ENCODE results near the gene RP2.

The RP2 gene

GRCh38 chrX:46841346-46841745, 4.5 kb downstream of the RP2 start:
- no peak for DNase-seq (ENCODE audit: low read depth in 2 of 2)

GRCh38 chrX:46844913-46845312, 8.1 kb downstream of the RP2 start:
- no peak for DNase-seq (ENCODE audit: low read depth in 2 of 2)

- DNase-seq (ENCODE audit: low read depth in 2 of 2), result no peak
These were observed 13.1 kb downstream of the RP2 start for GRCh38 chrX:46849933-46850332.

GRCh38 chrX:46850771-46851170, 13.9 kb downstream of the RP2 start:
- DNase-seq (ENCODE audit: low read depth in 2 of 2), result no peak

- no peak for DNase-seq (ENCODE audit: low read depth in 2 of 2)
These were observed 19.6 kb downstream of the RP2 start for GRCh38 chrX:46856483-46856882.

- DNase-seq (ENCODE audit: low read depth in 2 of 2), result no peak
These were observed 23.7 kb downstream of the RP2 start for GRCh38 chrX:46860557-46860956.

- DNase-seq (ENCODE audit: low read depth in 2 of 2), result no peak
These were observed 26.2 kb downstream of the RP2 start for GRCh38 chrX:46863072-46863471.

- DNase-seq (ENCODE audit: low read depth in 2 of 2), result no peak
These were observed 27.8 kb downstream of the RP2 start for GRCh38 chrX:46864606-46865005.

GRCh38 chrX:46865281-46865680, 28.4 kb downstream of the RP2 start:
- no peak for DNase-seq (ENCODE audit: low read depth in 2 of 2)

- DNase-seq (ENCODE audit: low read depth in 2 of 2), result no peak
These were observed 29.9 kb downstream of the RP2 start for GRCh38 chrX:46866726-46867125.

- no peak for DNase-seq (ENCODE audit: low read depth in 2 of 2)
These were observed 36.9 kb downstream of the RP2 start for GRCh38 chrX:46873746-46874145.

- DNase-seq (ENCODE audit: low read depth in 2 of 2), result no peak
These were observed 40.1 kb downstream of the RP2 start for GRCh38 chrX:46876901-46877300.

GRCh38 chrX:46882266-46882665, 45.4 kb downstream of the RP2 start:
- DNase-seq (ENCODE audit: low read depth in 2 of 2), result no peak

- no peak for DNase-seq (ENCODE audit: low read depth in 2 of 2)
These were observed 48.0 kb downstream of the RP2 start for GRCh38 chrX:46884799-46885198.

GRCh38 chrX:46898207-46898606, 61.4 kb downstream of the RP2 start:
- DNase-seq (ENCODE audit: low read depth in 2 of 2), result no peak

- peak; percentile 17 for DNase-seq (ENCODE audit: low read depth in 2 of 2)
These were observed 66.8 kb downstream of the RP2 start for GRCh38 chrX:46903458-46904242.

- DNase-seq (ENCODE audit: low read depth in 2 of 2), result no peak
These were observed 67.8 kb downstream of the RP2 start for GRCh38 chrX:46904626-46905025.

GRCh38 chrX:46910415-46910814, 73.6 kb downstream of the RP2 start:
- no peak for DNase-seq (ENCODE audit: low read depth in 2 of 2)

GRCh38 chrX:46912098-46912602, 75.3 kb downstream of the RP2 start, which contains the start of gene JADE3:
TSS of gene JADE3 (plus strand) at chrX:46912421. CDS start at chrX:46984895, 72,474 bp downstream.
- peak; percentile 3 to 7 for DNase-seq (ENCODE audit: low read depth in 2 of 2)

GRCh38 chrX:46912603-46913491, 76.0 kb downstream of the RP2 start:
- DNase-seq (ENCODE audit: low read depth in 2 of 2), result peak; percentile 6 to 12

- DNase-seq (ENCODE audit: low read depth in 2 of 2), result no peak
These were observed 76.8 kb downstream of the RP2 start for GRCh38 chrX:46913667-46914066.

GRCh38 chrX:46916273-46916672, 79.4 kb downstream of the RP2 start:
- DNase-seq (ENCODE audit: low read depth in 2 of 2), result no peak

- DNase-seq (ENCODE audit: low read depth in 2 of 2), result no peak
These were observed 80.8 kb downstream of the RP2 start for GRCh38 chrX:46917622-46918021.
